CD14-positive monocyte (primary cell): ENCODE measurements around the gene DNAL1. TPM values are rescaled to one million over a fixed set of nuclear protein-coding genes. Genes with fewer than 3 reads are reported as not detected.

Source experiments
- DNase-seq, 3 donors: peaks; one replicate each; pipeline ENCODE4 v3.0.0-alpha.2; 2011 to 2022
- H2AFZ ChIP-seq: 2 replicates; pipeline ENCODE4 v1.6.0; 2012; ENCODE audit warnings: mild to moderate bottlenecking, low read depth, low read length, inconsistent platforms; ENCODE audit not compliant: insufficient read depth, poor library complexity, severe bottlenecking
- H3K27ac ChIP-seq, 2 donors: 1 replicate in 1 of 2; 2 replicates in 1 of 2; pipeline ENCODE4 v1.5.1; 2012 to 2013; ENCODE audit warnings: low read length in 2 of 2, control low read depth in 1 of 2, inconsistent platforms in 1 of 2, low read depth in 1 of 2, mild to moderate bottlenecking in 1 of 2
- H3K27me3 ChIP-seq, 2 donors: one replicate each; pipeline versions ENCODE4 v1.6.0 to v1.6.1; 2011 to 2013; ENCODE audit warnings: low read length in 2 of 2; ENCODE audit not compliant: control insufficient read depth in 2 of 2, insufficient read depth in 2 of 2
- H3K36me3 ChIP-seq, 2 donors: replicated peaks in 1 of 2; 1 replicate in 1 of 2; 2 replicates in 1 of 2; pipeline versions ENCODE4 v1.5.1 to v1.6.1; 2012 to 2013; ENCODE audit warnings: low read length in 2 of 2, control low read depth in 1 of 2, inconsistent platforms in 1 of 2, mild to moderate bottlenecking in 1 of 2; ENCODE audit not compliant: insufficient read depth in 2 of 2, control insufficient read depth in 1 of 2
- H3K4me1 ChIP-seq, 2 donors: 1 replicate in 1 of 2; 2 replicates in 1 of 2; pipeline versions ENCODE4 v1.5.1 to v1.6.1; 2012 to 2013; ENCODE audit warnings: low read length in 2 of 2, control low read depth in 1 of 2, inconsistent platforms in 1 of 2, mild to moderate bottlenecking in 1 of 2, moderate library complexity in 1 of 2; ENCODE audit not compliant: insufficient read depth in 2 of 2, control insufficient read depth in 1 of 2
- H3K4me2 ChIP-seq: replicated peaks from 2 replicates; pipeline ENCODE3; 2012; ENCODE audit warnings: low read length, moderate library complexity, mild to moderate bottlenecking; ENCODE audit not compliant: poor library complexity, severe bottlenecking; ENCODE audit errors: extremely low read depth
- H3K4me3 ChIP-seq, 3 experiments: fragments of 200-600 bp in 1 of 3; sonication (generic) in 1 of 3; replicated peaks in 1 of 3; 1 replicate in 2 of 3; 2 replicates in 1 of 3; pipeline ENCODE4 v1.5.1; 2011 to 2013; ENCODE audit warnings: low read length in 3 of 3, mild to moderate bottlenecking in 3 of 3, control low read depth in 2 of 3, low read depth in 2 of 3, inconsistent platforms in 1 of 3, moderate library complexity in 1 of 3
- H3K79me2 ChIP-seq: 2 replicates; pipeline ENCODE4 v1.6.0; 2012; ENCODE audit warnings: mild to moderate bottlenecking, control low read depth, inconsistent platforms, low read length, moderate library complexity; ENCODE audit not compliant: insufficient read depth
- H3K9ac ChIP-seq: 2 replicates; pipeline ENCODE4 v1.6.0; 2017; ENCODE audit warnings: low read length, mild to moderate bottlenecking; ENCODE audit not compliant: insufficient read depth, poor library complexity, severe bottlenecking
- H3K9me3 ChIP-seq, 2 donors: replicated peaks in 1 of 2; 1 replicate in 1 of 2; 2 replicates in 1 of 2; pipeline versions ENCODE4 v1.5.1 to v1.6.1; 2012 to 2013; ENCODE audit warnings: low read length in 2 of 2, control low read depth in 1 of 2; ENCODE audit not compliant: control insufficient read depth in 1 of 2, insufficient read depth in 1 of 2
- H4K20me1 ChIP-seq: 2 replicates; pipeline ENCODE4 v1.6.0; 2012; ENCODE audit warnings: mild to moderate bottlenecking, low read length, control low read depth, moderate library complexity; ENCODE audit not compliant: insufficient read depth
- H3K27ac Mint-ChIP-seq, 7 donors: one replicate each; pipeline ENCODE4 v1.8.0; 2020; ENCODE audit warnings: mild to moderate bottlenecking in 7 of 7, mixed read lengths in 7 of 7, moderate library complexity in 6 of 7, inconsistent platforms in 2 of 7
- H3K27me3 Mint-ChIP-seq, 3 donors: one replicate each; pipeline ENCODE4 v1.8.0; 2021 to 2022; ENCODE audit warnings: low read depth in 3 of 3, mild to moderate bottlenecking in 3 of 3, mixed read lengths in 3 of 3, moderate library complexity in 3 of 3, inconsistent platforms in 1 of 3
- H3K36me3 Mint-ChIP-seq, 2 donors: one replicate each; pipeline ENCODE4 v1.8.0; 2020; ENCODE audit warnings: mixed read lengths in 2 of 2, inconsistent platforms in 1 of 2, mild to moderate bottlenecking in 1 of 2
- H3K4me1 Mint-ChIP-seq: one replicate; pipeline ENCODE4 v1.8.0; 2020; ENCODE audit warnings: mild to moderate bottlenecking, mixed read lengths
- H3K4me3 Mint-ChIP-seq, 2 donors: one replicate each; pipeline ENCODE4 v1.8.0; 2020; ENCODE audit warnings: mild to moderate bottlenecking in 2 of 2, mixed read lengths in 2 of 2, moderate library complexity in 1 of 2
- H3K9me3 Mint-ChIP-seq, 7 donors: one replicate each; pipeline ENCODE4 v1.8.0; 2020 to 2022; ENCODE audit warnings: mixed read lengths in 7 of 7, mild to moderate bottlenecking in 6 of 7, moderate library complexity in 6 of 7, inconsistent platforms in 2 of 7
- CTCF ChIP-seq: fragments of 200-600 bp; IDR thresholded peaks from one replicate; pipeline ENCODE4 v1.8.0; 2022; ENCODE audit warnings: antibody characterized with exemption, mild to moderate bottlenecking
- WGBS: methylation state at CpG from one replicate; pipeline ENCODE4 v1.1.5; 2013; ENCODE audit warnings: missing lambda C conversion rate; ENCODE audit not compliant: insufficient coverage; 5-methylcytosine and 5-hydroxymethylcytosine counted together
- intact Hi-C, 2 donors: fragments of 100-400 bp; cut with micrococcal nuclease; formaldehyde crosslinking; loops; one replicate each; pipeline versions ENCODE4 v1.15.0 to v1.15.1; 2023
- polyA plus RNA-seq, 3 donors: library from polyadenylated mRNA; depleted of rRNA in 1 of 3; unstranded in 2 of 3; stranded (reverse) in 1 of 3; fragments of 300-500 nt in 2 of 3; fragments of >200 nt in 1 of 3; fragmentation: Illumina TruSeq in 2 of 3; gene quantifications; 1 replicate in 2 of 3; 2 replicates in 1 of 3; pipeline ENCODE4 v1.2.3, GENCODE V29; 2012 to 2021

Gene DNAL1
- polyA plus RNA-seq, 3 donors = 0.68 to 3.4 (median 2.0) TPM

GRCh38 chr14:73712071-73712506 is 67.3 kb downstream of the DNAL1 start:
- Histone ChIP-seq H3K4me3 (peak overlapping the region in 1 of 3 experiments; percentile 84), H3K4me2 (peak overlapping the region; percentile 98), H3K27ac (no peak overlapping the region), H3K36me3 (peaks cover 10 to 17% of the 10 kb centered on the region in 2 donors), H3K27me3 (peaks cover 9 to 23% of the 10 kb centered on the region in 2 donors), H3K79me2 (no peaks in the 10 kb centered on the region), H2AFZ (peak overlapping the region; percentile 95), H4K20me1 (peaks cover 38% of the 10 kb centered on the region), H3K9me3 (no peaks in the 10 kb centered on the region), H3K9ac (no peak overlapping the region), H3K4me1 (peaks cover 21 to 31% of the 10 kb centered on the region in 2 donors)
- Mint-ChIP-seq H3K4me3 (peak overlapping the region; percentile 94 to 98), H3K27me3 (peaks cover 17 to 18% (median 18%) of the 10 kb centered on the region in 3 donors), H3K4me1 (peaks cover 24% of the 10 kb centered on the region), H3K9me3 (peaks cover 0 to 5% (median 3%) of the 10 kb centered on the region in 7 donors), H3K27ac (peak overlapping the region in 4 of 7 donors; percentile 48 to 69 (median 68)), H3K36me3 (peaks cover 13 to 29% of the 10 kb centered on the region in 2 donors)
- WGBS = 2% methylated on average over 5 of the region's 11 CpGs
- no peak for TF ChIP-seq CTCF
- intact Hi-C loops = no loop called here
- DNase-seq = no peak

- DNase-seq = peak in 1 of 3 donors; percentile 19
- Histone ChIP-seq H3K79me2 (no peaks in the 10 kb centered on the region), H3K4me3 (peak overlapping the region; percentile 58 to 84 (median 72)), H4K20me1 (peaks cover 44% of the 10 kb centered on the region), H3K27me3 (peaks cover 9 to 23% of the 10 kb centered on the region in 2 donors), H3K9me3 (no peaks in the 10 kb centered on the region), H3K4me1 (peaks cover 21 to 31% of the 10 kb centered on the region in 2 donors), H3K36me3 (peaks cover 16 to 23% of the 10 kb centered on the region in 2 donors), H3K4me2 (peak overlapping the region; percentile 98), H2AFZ (peak overlapping the region; percentile 95), H3K9ac (peak overlapping the region; percentile 62), H3K27ac (no peak overlapping the region)
- peak overlapping the region in 4 of 7 donors; percentile 38 to 69 (median 58) for H3K27ac Mint-ChIP-seq
- H3K27me3 Mint-ChIP-seq = peaks cover 18% of the 10 kb centered on the region in 3 donors
- intact Hi-C loops = no loop called here
- TF ChIP-seq CTCF = no peak
- peaks cover 0 to 5% (median 3%) of the 10 kb centered on the region in 7 donors for H3K9me3 Mint-ChIP-seq
- peaks cover 24% of the 10 kb centered on the region for H3K4me1 Mint-ChIP-seq
- H3K36me3 Mint-ChIP-seq = peaks cover 18 to 34% of the 10 kb centered on the region in 2 donors
- peak overlapping the region; percentile 94 to 98 for H3K4me3 Mint-ChIP-seq
- 4% methylated on average over 14 of the region's 20 CpGs for WGBS
These were observed 67.9 kb downstream of the DNAL1 start for GRCh38 chr14:73712540-73713180.
